Keratinocyte (primary cell): ENCODE data around the gene ZNF74.

Experiments used
- EZH2 ChIP-seq: IDR thresholded peaks from one replicate; pipeline ENCODE4 v1.6.1; 2012; ENCODE audit warnings: inconsistent platforms, mild to moderate bottlenecking, low read length, moderate library complexity
- TF ChIP-seq, protein P1 (sequence below), 3 experiments: IDR thresholded peaks in 1 of 3; conservative IDR thresholded peaks in 1 of 3; optimal IDR thresholded peaks in 1 of 3; 2 replicates in 2 of 3; 3 replicates in 1 of 3; pipeline versions ENCODE3 to v1.5.1; 2011; ENCODE audit warnings: low read length in 3 of 3, mild to moderate bottlenecking in 3 of 3, moderate library complexity in 2 of 3, control low read depth in 1 of 3, inconsistent platforms in 1 of 3; ENCODE audit not compliant: insufficient read depth in 2 of 3; ENCODE audit errors: extremely low read depth in 1 of 3

- TF ChIP-seq, protein P1, sequence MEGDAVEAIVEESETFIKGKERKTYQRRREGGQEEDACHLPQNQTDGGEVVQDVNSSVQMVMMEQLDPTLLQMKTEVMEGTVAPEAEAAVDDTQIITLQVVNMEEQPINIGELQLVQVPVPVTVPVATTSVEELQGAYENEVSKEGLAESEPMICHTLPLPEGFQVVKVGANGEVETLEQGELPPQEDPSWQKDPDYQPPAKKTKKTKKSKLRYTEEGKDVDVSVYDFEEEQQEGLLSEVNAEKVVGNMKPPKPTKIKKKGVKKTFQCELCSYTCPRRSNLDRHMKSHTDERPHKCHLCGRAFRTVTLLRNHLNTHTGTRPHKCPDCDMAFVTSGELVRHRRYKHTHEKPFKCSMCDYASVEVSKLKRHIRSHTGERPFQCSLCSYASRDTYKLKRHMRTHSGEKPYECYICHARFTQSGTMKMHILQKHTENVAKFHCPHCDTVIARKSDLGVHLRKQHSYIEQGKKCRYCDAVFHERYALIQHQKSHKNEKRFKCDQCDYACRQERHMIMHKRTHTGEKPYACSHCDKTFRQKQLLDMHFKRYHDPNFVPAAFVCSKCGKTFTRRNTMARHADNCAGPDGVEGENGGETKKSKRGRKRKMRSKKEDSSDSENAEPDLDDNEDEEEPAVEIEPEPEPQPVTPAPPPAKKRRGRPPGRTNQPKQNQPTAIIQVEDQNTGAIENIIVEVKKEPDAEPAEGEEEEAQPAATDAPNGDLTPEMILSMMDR (optimal IDR thresholded peaks at IDR 0.05 in 1 of 3, IDR thresholded peaks at IDR 0.05 in 1 of 3, conservative IDR thresholded peaks at IDR 0.05 in 1 of 3; ENCODE audit: extremely low read depth in 1 of 3, insufficient read depth in 2 of 3, low read length in 3 of 3) = no peak
- TF ChIP-seq EZH2 = peak; percentile 33
Measured at GRCh38 chr22:20435436-20436306, 41.7 kb downstream of the ZNF74 start.
